ENCODE measurements around the gene OR52N4.

Gene OR52N4

GRCh38 chr11:5749836-5750235 lies 4.2 kb upstream of the OR52N4 start:
- no peaks in the 10 kb centered on the region for H3K4me1 ChIP-seq (ENCODE audit: insufficient read depth, insufficient read length)
- no peaks in the 10 kb centered on the region for H3K9me3 ChIP-seq (ENCODE audit: insufficient read depth, low read length)
- TF ChIP-seq SUZ12 (IDR thresholded peaks at IDR 0.05; ENCODE audit: extremely low read depth, insufficient read depth, insufficient read length) (no peak), YY1 (IDR thresholded peaks at IDR 0.05; ENCODE audit: insufficient read depth, insufficient read length) (no peak), ZNF274 (IDR thresholded peaks at IDR 0.05; ENCODE audit: low read depth, low read length) (no peak)
- no peaks in the 10 kb centered on the region for H3K27me3 ChIP-seq (ENCODE audit: insufficient read depth, insufficient read length)
- DNase-seq (ENCODE audit: low read depth, low spot score), result no peak
- no peaks in the 10 kb centered on the region for H3K36me3 ChIP-seq (ENCODE audit: insufficient read depth, insufficient read length, low read length)
- no peak overlapping the region for H3K9ac ChIP-seq (ENCODE audit: insufficient read length, low read depth)
- no peak overlapping the region for H3K4me3 ChIP-seq (ENCODE audit: insufficient read length, low read depth)

GRCh38 chr11:5767056-5767455 lies 13.0 kb downstream of the OR52N4 start:
- no peaks in the 10 kb centered on the region for H3K36me3 ChIP-seq (ENCODE audit: insufficient read depth, insufficient read length, low read length)
- H3K4me1 ChIP-seq (ENCODE audit: insufficient read depth, insufficient read length), result no peaks in the 10 kb centered on the region
- H3K9me3 ChIP-seq (ENCODE audit: insufficient read depth, low read length), result no peaks in the 10 kb centered on the region
- DNase-seq (ENCODE audit: low read depth, low spot score), result no peak
- H3K4me3 ChIP-seq (ENCODE audit: insufficient read length, low read depth), result no peak overlapping the region
- TF ChIP-seq ZNF274 (IDR thresholded peaks at IDR 0.05; ENCODE audit: low read depth, low read length) (no peak), YY1 (IDR thresholded peaks at IDR 0.05; ENCODE audit: insufficient read depth, insufficient read length) (no peak), SUZ12 (IDR thresholded peaks at IDR 0.05; ENCODE audit: extremely low read depth, insufficient read depth, insufficient read length) (no peak)
- no peaks in the 10 kb centered on the region for H3K27me3 ChIP-seq (ENCODE audit: insufficient read depth, insufficient read length)
- H3K9ac ChIP-seq (ENCODE audit: insufficient read length, low read depth), result no peak overlapping the region

GRCh38 chr11:5783255-5783654 lies 29.2 kb downstream of the OR52N4 start, which contains the start of gene OR52N5:
OR52N5 (minus strand) TSS chr11:5783355; CDS start chr11:5778634, 4,721 bp downstream.
- Histone ChIP-seq H3K9me3 (ENCODE audit: insufficient read depth, low read length) (no peaks in the 10 kb centered on the region), H3K9ac (ENCODE audit: insufficient read length, low read depth) (no peak within 1 kb of the TSS), H3K4me3 (ENCODE audit: insufficient read length, low read depth) (no peak within 1 kb of the TSS), H3K4me1 (ENCODE audit: insufficient read depth, insufficient read length) (no peaks in the 10 kb centered on the region), H3K36me3 (ENCODE audit: insufficient read depth, insufficient read length, low read length) (no peaks in the 10 kb centered on the region), H3K27me3 (ENCODE audit: insufficient read depth, insufficient read length) (no peaks in the 10 kb centered on the region)
- no peak for DNase-seq (ENCODE audit: low read depth, low spot score)
- no peak for TF ChIP-seq YY1 (IDR thresholded peaks at IDR 0.05; ENCODE audit: insufficient read depth, insufficient read length)
- TF ChIP-seq SUZ12 (IDR thresholded peaks at IDR 0.05; ENCODE audit: extremely low read depth, insufficient read depth, insufficient read length), result no peak
- TF ChIP-seq ZNF274 (IDR thresholded peaks at IDR 0.05; ENCODE audit: low read depth, low read length), result no peak

GRCh38 chr11:5791165-5791564 lies 37.1 kb downstream of the OR52N4 start, which contains the start of gene OR52N1:
OR52N1 (minus strand) TSS chr11:5791265; CDS start chr11:5788816, 2,449 bp downstream.
- Histone ChIP-seq H3K4me1 (ENCODE audit: insufficient read depth, insufficient read length) (no peaks in the 10 kb centered on the region), H3K9me3 (ENCODE audit: insufficient read depth, low read length) (no peaks in the 10 kb centered on the region), H3K4me3 (ENCODE audit: insufficient read length, low read depth) (no peak within 1 kb of the TSS), H3K27me3 (ENCODE audit: insufficient read depth, insufficient read length) (no peaks in the 10 kb centered on the region), H3K9ac (ENCODE audit: insufficient read length, low read depth) (no peak within 1 kb of the TSS), H3K36me3 (ENCODE audit: insufficient read depth, insufficient read length, low read length) (no peaks in the 10 kb centered on the region)
- TF ChIP-seq SUZ12 (IDR thresholded peaks at IDR 0.05; ENCODE audit: extremely low read depth, insufficient read depth, insufficient read length) (no peak), ZNF274 (IDR thresholded peaks at IDR 0.05; ENCODE audit: low read depth, low read length) (no peak), YY1 (IDR thresholded peaks at IDR 0.05; ENCODE audit: insufficient read depth, insufficient read length) (no peak)
- no peak for DNase-seq (ENCODE audit: low read depth, low spot score)

- no peak overlapping the region for H3K4me3 ChIP-seq (ENCODE audit: insufficient read length, low read depth)
- no peak for TF ChIP-seq YY1 (IDR thresholded peaks at IDR 0.05; ENCODE audit: insufficient read depth, insufficient read length)
- TF ChIP-seq ZNF274 (IDR thresholded peaks at IDR 0.05; ENCODE audit: low read depth, low read length), result no peak
- TF ChIP-seq SUZ12 (IDR thresholded peaks at IDR 0.05; ENCODE audit: extremely low read depth, insufficient read depth, insufficient read length), result no peak
- no peaks in the 10 kb centered on the region for H3K4me1 ChIP-seq (ENCODE audit: insufficient read depth, insufficient read length)
Observed at GRCh38 chr11:5796541-5796940, 42.5 kb downstream of the OR52N4 start.

GRCh38 chr11:5803982-5804381 lies 49.9 kb downstream of the OR52N4 start:
- no peaks in the 10 kb centered on the region for H3K27me3 ChIP-seq (ENCODE audit: insufficient read depth, insufficient read length)
- H3K9me3 ChIP-seq (ENCODE audit: insufficient read depth, low read length), result peaks cover 18% of the 10 kb centered on the region
- H3K9ac ChIP-seq (ENCODE audit: insufficient read length, low read depth), result no peak overlapping the region
- H3K36me3 ChIP-seq (ENCODE audit: insufficient read depth, insufficient read length, low read length), result no peaks in the 10 kb centered on the region
- TF ChIP-seq SUZ12 (IDR thresholded peaks at IDR 0.05; ENCODE audit: extremely low read depth, insufficient read depth, insufficient read length) (no peak), ZNF274 (IDR thresholded peaks at IDR 0.05; ENCODE audit: low read depth, low read length) (no peak)
- H3K4me3 ChIP-seq (ENCODE audit: insufficient read length, low read depth), result no peak overlapping the region
- DNase-seq (ENCODE audit: low read depth, low spot score), result no peak
- no peaks in the 10 kb centered on the region for H3K4me1 ChIP-seq (ENCODE audit: insufficient read depth, insufficient read length)

More at GRCh38 chr11:5796541-5796940, 42.5 kb downstream of the OR52N4 start:
- no peak for DNase-seq (ENCODE audit: low read depth, low spot score)
- H3K9ac ChIP-seq (ENCODE audit: insufficient read length, low read depth), result no peak overlapping the region
- H3K36me3 ChIP-seq (ENCODE audit: insufficient read depth, insufficient read length, low read length), result no peaks in the 10 kb centered on the region
- H3K27me3 ChIP-seq (ENCODE audit: insufficient read depth, insufficient read length), result no peaks in the 10 kb centered on the region
- no peaks in the 10 kb centered on the region for H3K9me3 ChIP-seq (ENCODE audit: insufficient read depth, low read length)

Measured in NT2/D1 (cell line).